MCF 10A (cell line): ENCODE data around the gene RAC2. TPM values are rescaled to one million over a fixed set of nuclear protein-coding genes. Genes with fewer than 3 reads are reported as not detected.

Source experiments
- BruUV-seq: library from RNA; stranded (reverse); fragments of 400-500 nt; replicated peaks from 2 replicates; lab custom pipeline; 2021; lab: Mats Ljungman, UMichigan
- CTCF ChIA-PET: fragments of 300-600 bp; sonication (Branson Sonifier 250); formaldehyde crosslinking; extraction: SDS; loops from one replicate; lab custom pipeline; 2021; ENCODE audit warnings: antibody characterized with exemption, inconsistent platforms; lab: Yijun Ruan, JAX
- POLR2A ChIA-PET: fragments of 300-600, 350-650 bp; sonication (Branson Sonifier 250); formaldehyde crosslinking; extraction: SDS; loops from one replicate; lab custom pipeline; 2020; ENCODE audit warnings: antibody characterized with exemption, inconsistent platforms; lab: Yijun Ruan, JAX
- DNase-seq: peaks from one replicate; pipeline ENCODE4 v3.0.0-alpha.2; 2018; ENCODE audit not compliant: unreplicated experiment
- H3K27ac Mint-ChIP-seq: one replicate; pipeline ENCODE4 v1.8.0; 2022; ENCODE audit warnings: mild to moderate bottlenecking, low read depth, mixed read lengths; ENCODE audit not compliant: unreplicated experiment
- H3K27me3 Mint-ChIP-seq: one replicate; pipeline ENCODE4 v1.8.0; 2022; ENCODE audit warnings: mixed read lengths; ENCODE audit not compliant: insufficient read depth, unreplicated experiment
- H3K36me3 Mint-ChIP-seq: one replicate; pipeline ENCODE4 v1.8.0; 2022; ENCODE audit warnings: mild to moderate bottlenecking, moderate library complexity, mixed read lengths; ENCODE audit not compliant: insufficient read depth, unreplicated experiment
- H3K4me1 Mint-ChIP-seq: one replicate; pipeline ENCODE4 v1.8.0; 2022; ENCODE audit warnings: mixed read lengths; ENCODE audit not compliant: insufficient read depth, unreplicated experiment
- H3K4me3 Mint-ChIP-seq: one replicate; pipeline ENCODE4 v1.8.0; 2022; ENCODE audit warnings: mild to moderate bottlenecking, moderate library complexity, mixed read lengths; ENCODE audit not compliant: unreplicated experiment
- H3K9me3 Mint-ChIP-seq: one replicate; pipeline ENCODE4 v1.8.0; 2022; ENCODE audit warnings: mixed read lengths; ENCODE audit not compliant: unreplicated experiment
- intact Hi-C: fragments of 100-400 bp; cut with micrococcal nuclease; formaldehyde crosslinking; loops from 2 replicates; pipeline ENCODE4 v1.14.1; 2022
- total RNA-seq: library from RNA; stranded (reverse); gene quantifications from 2 replicates; pipeline ENCODE4 v1.2.3, GENCODE V29; 2022
- TF ChIP-seq, protein P1 (sequence below): fragments of 200-600 bp; IDR thresholded peaks from one replicate; pipeline ENCODE4 v1.8.0; 2022; ENCODE audit warnings: antibody characterized with exemption, mild to moderate bottlenecking; ENCODE audit not compliant: unreplicated experiment

The RAC2 gene
- total RNA-seq, 1 experiment from 2014 or later = 42.4 TPM

DNA sequence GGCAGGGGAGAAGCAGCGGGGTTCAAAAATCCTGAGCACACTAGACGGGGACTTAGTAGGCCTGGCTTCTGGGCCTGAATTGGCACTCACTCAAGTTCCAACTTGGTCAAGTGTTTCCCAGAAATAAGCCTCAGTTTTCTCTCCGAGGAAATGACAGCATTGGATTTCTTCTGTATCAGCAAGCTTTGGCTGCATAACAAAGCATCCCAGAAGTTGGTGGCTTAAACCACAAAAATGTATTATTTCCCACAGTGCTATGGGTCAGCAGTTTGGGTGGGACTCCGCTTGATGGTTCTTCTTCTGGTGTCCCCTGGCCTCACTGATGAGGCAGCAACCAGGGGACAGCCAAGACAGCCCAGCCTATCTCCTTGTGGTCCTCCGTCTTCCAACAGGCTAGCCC, 36.6 kb upstream of the RAC2 start:
- DNase-seq = no peak
- TF ChIP-seq, protein P1, sequence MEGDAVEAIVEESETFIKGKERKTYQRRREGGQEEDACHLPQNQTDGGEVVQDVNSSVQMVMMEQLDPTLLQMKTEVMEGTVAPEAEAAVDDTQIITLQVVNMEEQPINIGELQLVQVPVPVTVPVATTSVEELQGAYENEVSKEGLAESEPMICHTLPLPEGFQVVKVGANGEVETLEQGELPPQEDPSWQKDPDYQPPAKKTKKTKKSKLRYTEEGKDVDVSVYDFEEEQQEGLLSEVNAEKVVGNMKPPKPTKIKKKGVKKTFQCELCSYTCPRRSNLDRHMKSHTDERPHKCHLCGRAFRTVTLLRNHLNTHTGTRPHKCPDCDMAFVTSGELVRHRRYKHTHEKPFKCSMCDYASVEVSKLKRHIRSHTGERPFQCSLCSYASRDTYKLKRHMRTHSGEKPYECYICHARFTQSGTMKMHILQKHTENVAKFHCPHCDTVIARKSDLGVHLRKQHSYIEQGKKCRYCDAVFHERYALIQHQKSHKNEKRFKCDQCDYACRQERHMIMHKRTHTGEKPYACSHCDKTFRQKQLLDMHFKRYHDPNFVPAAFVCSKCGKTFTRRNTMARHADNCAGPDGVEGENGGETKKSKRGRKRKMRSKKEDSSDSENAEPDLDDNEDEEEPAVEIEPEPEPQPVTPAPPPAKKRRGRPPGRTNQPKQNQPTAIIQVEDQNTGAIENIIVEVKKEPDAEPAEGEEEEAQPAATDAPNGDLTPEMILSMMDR = no peak
- H3K36me3 Mint-ChIP-seq = peaks cover 4% of the 10 kb centered on the region
- CTCF ChIA-PET = interaction anchor here (1.4 kb wide), 1 partner anchor 19 kb away, joined by 6 read pairs; no protein-coding TSS in a partner anchor
- intact Hi-C loops = no loop called here
- H3K4me3 Mint-ChIP-seq = no peak overlapping the region
- peaks cover 12% of the 10 kb centered on the region for H3K4me1 Mint-ChIP-seq
- H3K27ac Mint-ChIP-seq = no peak overlapping the region
- POLR2A ChIA-PET = interaction anchor here (0.9 kb wide), 2 partner anchors 9 to 26 kb away, joined by 3 to 4 read pairs; no protein-coding TSS in a partner anchor
- H3K27me3 Mint-ChIP-seq = peaks cover 10% of the 10 kb centered on the region
- no peaks in the 10 kb centered on the region for H3K9me3 Mint-ChIP-seq
- BruUV-seq = no TSS peak

GRCh38 chr22:37279331-37280181, 35.5 kb upstream of the RAC2 start:
- peaks cover 12% of the 10 kb centered on the region for H3K4me1 Mint-ChIP-seq
- H3K9me3 Mint-ChIP-seq = no peaks in the 10 kb centered on the region
- POLR2A ChIA-PET = no interaction called here
- H3K36me3 Mint-ChIP-seq = peaks cover 4% of the 10 kb centered on the region
- TF ChIP-seq, protein P1 = no peak
- H3K27ac Mint-ChIP-seq = no peak overlapping the region
- H3K4me3 Mint-ChIP-seq = no peak overlapping the region
- CTCF ChIA-PET = interaction anchor here (0.6 to 1.0 kb wide), 4 partner anchors 19 to 179 kb away, joined by 3 to 4 read pairs (median 3); no protein-coding TSS in a partner anchor
- no peak for DNase-seq
- peaks cover 10% of the 10 kb centered on the region for H3K27me3 Mint-ChIP-seq
- BruUV-seq = no TSS peak
- intact Hi-C loops = no loop called here

GRCh38 chr22:37278261-37278660, 34.2 kb upstream of the RAC2 start:
- no peak overlapping the region for H3K4me3 Mint-ChIP-seq
- POLR2A ChIA-PET = no interaction called here
- no peak overlapping the region for H3K27ac Mint-ChIP-seq
- no peaks in the 10 kb centered on the region for H3K9me3 Mint-ChIP-seq
- TF ChIP-seq, protein P1 = no peak
- BruUV-seq = no TSS peak
- no peak for DNase-seq
- peaks cover 12% of the 10 kb centered on the region for H3K4me1 Mint-ChIP-seq
- H3K36me3 Mint-ChIP-seq = peaks cover 4% of the 10 kb centered on the region
- CTCF ChIA-PET = interaction anchor here (0.6 to 1.6 kb wide), 2 partner anchors 17 to 56 kb away, joined by 3 to 8 read pairs; no protein-coding TSS in a partner anchor
- intact Hi-C loops = no loop called here
- H3K27me3 Mint-ChIP-seq = peaks cover 10% of the 10 kb centered on the region

DNA sequence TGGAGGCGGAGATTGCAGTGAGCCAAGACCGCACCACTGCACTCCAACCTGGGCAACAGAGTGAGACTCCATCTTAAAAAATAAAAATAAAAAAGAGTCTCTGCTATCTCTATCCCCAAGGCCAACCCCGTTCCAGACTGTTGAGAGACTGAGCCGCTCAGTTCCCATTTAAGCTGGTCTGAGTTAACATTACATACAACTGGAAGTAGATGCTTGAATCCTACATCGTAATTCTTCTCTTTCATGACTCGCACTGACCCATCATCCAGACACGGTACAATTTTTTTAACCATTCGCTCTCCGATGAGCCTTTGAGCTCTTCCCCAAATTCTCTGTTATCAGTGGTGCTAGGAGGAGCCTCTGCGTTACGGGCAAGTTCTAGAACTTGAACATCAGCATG, 33.3 kb upstream of the RAC2 start:
- TF ChIP-seq, protein P1 = no peak
- Mint-ChIP-seq H3K9me3 (no peaks in the 10 kb centered on the region), H3K27ac (no peak overlapping the region), H3K36me3 (peaks cover under 1% of the 10 kb centered on the region), H3K27me3 (peaks cover 3% of the 10 kb centered on the region), H3K4me3 (no peak overlapping the region), H3K4me1 (peaks cover 6% of the 10 kb centered on the region)
- CTCF ChIA-PET = interaction anchor here (1.6 kb wide), 1 partner anchor 16 kb away, joined by 8 read pairs; no protein-coding TSS in a partner anchor
- DNase-seq = no peak
- POLR2A ChIA-PET = interaction anchor here (0.7 kb wide), 1 partner anchor 29 kb away, joined by 3 read pairs; no protein-coding TSS in a partner anchor
- intact Hi-C loops = no loop called here
- no TSS peak for BruUV-seq
